Activated T-helper 1 cell treated with anti-CD3 and anti-CD28 coated beads, Interleukin-12 subunit alpha, Interleukin-12 subunit beta, Interleukin-2, Interleukin-4 antibody, amounts not matched to agents 30 ng/mL and 10 ng/mL and 1 ng/mL, durations not matched to agents 14 hours and 24 hours and 36 hours (primary cell): ENCODE data around the gene CUX1. TPM values are rescaled to one million over a fixed set of nuclear protein-coding genes. Genes with fewer than 3 reads are reported as not detected.
"Not testable (repeated sequence)": the region's sequence is repeated elsewhere in the genome, so short reads cannot be mapped to it uniquely, and the experiment has no call there.

Experiments used
- DNase-seq: peaks from one replicate; pipeline ENCODE4 v3.0.0; 2021; ENCODE audit warnings: low spot score
- H3K27ac Mint-ChIP-seq: one replicate; pipeline ENCODE4 v1.8.0; 2021; ENCODE audit warnings: mild to moderate bottlenecking, mixed read lengths
- H3K27me3 Mint-ChIP-seq: one replicate; pipeline ENCODE4 v1.8.0; 2022; ENCODE audit warnings: mild to moderate bottlenecking, moderate library complexity, mixed read lengths; ENCODE audit not compliant: insufficient read depth
- H3K36me3 Mint-ChIP-seq: one replicate; pipeline ENCODE4 v1.8.0; 2021; ENCODE audit warnings: low read depth, mixed read lengths
- H3K4me1 Mint-ChIP-seq: one replicate; pipeline ENCODE4 v1.8.0; 2021; ENCODE audit warnings: low read depth, mixed read lengths
- H3K4me3 Mint-ChIP-seq: one replicate; pipeline ENCODE4 v1.8.0; 2021; ENCODE audit warnings: mild to moderate bottlenecking, moderate library complexity, mixed read lengths
- H3K9me3 Mint-ChIP-seq: one replicate; pipeline ENCODE4 v1.8.0; 2021; ENCODE audit warnings: mixed read lengths
- intact Hi-C: fragments of 100-400 bp; cut with micrococcal nuclease; formaldehyde crosslinking; loops from one replicate; pipeline ENCODE4 v1.15.1; 2024
- total RNA-seq: library from RNA; stranded (reverse); gene quantifications from 2 replicates; pipeline ENCODE4 v1.2.3, GENCODE V29; 2022

CUX1 gene
- total RNA-seq, 1 donor from 2014 or later, result 26.9 TPM

GRCh38 chr7:101835136-101835535 lies 17.7 kb downstream of the CUX1 start:
- DNase-seq, result no peak
- H3K36me3 Mint-ChIP-seq, result no peaks in the 10 kb centered on the region
- no peak overlapping the region for H3K4me3 Mint-ChIP-seq
- no peaks in the 10 kb centered on the region for H3K9me3 Mint-ChIP-seq
- intact Hi-C loops, result no loop called here
- H3K4me1 Mint-ChIP-seq, result no peaks in the 10 kb centered on the region
- H3K27me3 Mint-ChIP-seq, result no peaks in the 10 kb centered on the region
- no peak overlapping the region for H3K27ac Mint-ChIP-seq

- DNase-seq, intact Hi-C loops: not testable (repeated sequence)
Observed at GRCh38 chr7:101837433-101837832, 20.0 kb downstream of the CUX1 start.

GRCh38 chr7:101838837-101839483 lies 21.5 kb downstream of the CUX1 start:
- no peak for DNase-seq
- no peak overlapping the region for H3K27ac Mint-ChIP-seq
- H3K36me3 Mint-ChIP-seq, result no peaks in the 10 kb centered on the region
- no peaks in the 10 kb centered on the region for H3K4me1 Mint-ChIP-seq
- intact Hi-C loops, result no loop called here
- no peak overlapping the region for H3K4me3 Mint-ChIP-seq
- no peaks in the 10 kb centered on the region for H3K27me3 Mint-ChIP-seq
- no peaks in the 10 kb centered on the region for H3K9me3 Mint-ChIP-seq

More at GRCh38 chr7:101837433-101837832, 20.0 kb downstream of the CUX1 start:
- H3K4me3 Mint-ChIP-seq, H3K9me3 Mint-ChIP-seq, H3K27me3 Mint-ChIP-seq, H3K4me1 Mint-ChIP-seq, H3K27ac Mint-ChIP-seq, H3K36me3 Mint-ChIP-seq: not testable (repeated sequence)

GRCh38 chr7:101841328-101841727 lies 23.9 kb downstream of the CUX1 start:
- Mint-ChIP-seq H3K36me3 (no peaks in the 10 kb centered on the region), H3K27me3 (no peaks in the 10 kb centered on the region), H3K9me3 (no peaks in the 10 kb centered on the region), H3K4me1 (no peaks in the 10 kb centered on the region), H3K4me3 (no peak overlapping the region), H3K27ac (no peak overlapping the region)
- no peak for DNase-seq
- intact Hi-C loops, result no loop called here

- peaks cover 3% of the 10 kb centered on the region for H3K36me3 Mint-ChIP-seq
- H3K9me3 Mint-ChIP-seq, result peaks cover 5% of the 10 kb centered on the region
- intact Hi-C loops, result no loop called here
- DNase-seq, result no peak
- peaks cover 6% of the 10 kb centered on the region for H3K4me1 Mint-ChIP-seq
- no peak overlapping the region for H3K27ac Mint-ChIP-seq
- H3K4me3 Mint-ChIP-seq, result no peak overlapping the region
- no peaks in the 10 kb centered on the region for H3K27me3 Mint-ChIP-seq
Observed at GRCh38 chr7:101843293-101844271, 26.2 kb downstream of the CUX1 start.

- Mint-ChIP-seq H3K36me3 (peaks cover 3% of the 10 kb centered on the region), H3K27me3 (no peaks in the 10 kb centered on the region), H3K27ac (no peak overlapping the region), H3K4me3 (no peak overlapping the region), H3K9me3 (peaks cover 14% of the 10 kb centered on the region), H3K4me1 (peaks cover 6% of the 10 kb centered on the region)
- no peak for DNase-seq
- intact Hi-C loops, result no loop called here
Observed at GRCh38 chr7:101845974-101846373, 28.5 kb downstream of the CUX1 start.

GRCh38 chr7:101846800-101847538 lies 29.5 kb downstream of the CUX1 start:
- H3K4me3 Mint-ChIP-seq, result no peak overlapping the region

GRCh38 chr7:101848208-101848951 lies 31.0 kb downstream of the CUX1 start:
- no peak overlapping the region for H3K4me3 Mint-ChIP-seq
- H3K27ac Mint-ChIP-seq, result no peak overlapping the region
- H3K4me1 Mint-ChIP-seq, result peaks cover 6% of the 10 kb centered on the region
- H3K36me3 Mint-ChIP-seq, result peaks cover 3% of the 10 kb centered on the region
- H3K27me3 Mint-ChIP-seq, result no peaks in the 10 kb centered on the region
- no peak for DNase-seq
- peaks cover 14% of the 10 kb centered on the region for H3K9me3 Mint-ChIP-seq
- intact Hi-C loops, result no loop called here

More at GRCh38 chr7:101846800-101847538, 29.5 kb downstream of the CUX1 start:
- intact Hi-C loops, result no loop called here
- H3K27ac Mint-ChIP-seq, result no peak overlapping the region
- peaks cover 6% of the 10 kb centered on the region for H3K4me1 Mint-ChIP-seq
- DNase-seq, result no peak
- H3K27me3 Mint-ChIP-seq, result no peaks in the 10 kb centered on the region
- peaks cover 3% of the 10 kb centered on the region for H3K36me3 Mint-ChIP-seq
- peaks cover 14% of the 10 kb centered on the region for H3K9me3 Mint-ChIP-seq

- Mint-ChIP-seq H3K4me1 (peaks cover 12% of the 10 kb centered on the region), H3K9me3 (peaks cover 14% of the 10 kb centered on the region)
- DNase-seq, H3K4me3 Mint-ChIP-seq, intact Hi-C loops, H3K36me3 Mint-ChIP-seq, H3K27me3 Mint-ChIP-seq, H3K27ac Mint-ChIP-seq: not testable (repeated sequence)
Observed at GRCh38 chr7:101849314-101849713, 31.9 kb downstream of the CUX1 start.

GRCh38 chr7:101852364-101852763 lies 34.9 kb downstream of the CUX1 start:
- intact Hi-C loops, DNase-seq, H3K36me3 Mint-ChIP-seq, H3K27me3 Mint-ChIP-seq, H3K4me3 Mint-ChIP-seq, H3K27ac Mint-ChIP-seq: not testable (repeated sequence)
- Mint-ChIP-seq H3K9me3 (peaks cover 14% of the 10 kb centered on the region), H3K4me1 (peaks cover 34% of the 10 kb centered on the region)

- H3K4me3 Mint-ChIP-seq, result no peak overlapping the region
- DNase-seq, result no peak
- H3K9me3 Mint-ChIP-seq, result peaks cover 9% of the 10 kb centered on the region
- peaks cover 2% of the 10 kb centered on the region for H3K36me3 Mint-ChIP-seq
- peaks cover 38% of the 10 kb centered on the region for H3K4me1 Mint-ChIP-seq
- intact Hi-C loops, result no loop called here
- no peaks in the 10 kb centered on the region for H3K27me3 Mint-ChIP-seq
- no peak overlapping the region for H3K27ac Mint-ChIP-seq
Observed at GRCh38 chr7:101853684-101854083, 36.3 kb downstream of the CUX1 start.

- intact Hi-C loops, result no loop called here
- H3K27me3 Mint-ChIP-seq, result no peaks in the 10 kb centered on the region
- peaks cover 38% of the 10 kb centered on the region for H3K4me1 Mint-ChIP-seq
- H3K36me3 Mint-ChIP-seq, result peaks cover 2% of the 10 kb centered on the region
- peaks cover 4% of the 10 kb centered on the region for H3K9me3 Mint-ChIP-seq
- no peak overlapping the region for H3K27ac Mint-ChIP-seq
- DNase-seq, result no peak
- no peak overlapping the region for H3K4me3 Mint-ChIP-seq
Observed at GRCh38 chr7:101854084-101854865, 36.8 kb downstream of the CUX1 start.
